Astrocyte (in vitro differentiated cells and primary cell): ENCODE data around the gene PRSS21.

Source experiments
- CTCF ChIP-seq: IDR thresholded peaks from 2 replicates; pipeline ENCODE4 v1.5.1; 2011; ENCODE audit warnings: low read depth, mild to moderate bottlenecking, inconsistent platforms, low read length, moderate library complexity; ENCODE audit not compliant: insufficient read depth
- EZH2 ChIP-seq: IDR thresholded peaks from 2 replicates; pipeline ENCODE4 v1.6.1; 2012; ENCODE audit warnings: mild to moderate bottlenecking, low read length, inconsistent platforms; ENCODE audit not compliant: insufficient read depth

- TF ChIP-seq CTCF = no peak
- TF ChIP-seq EZH2 = no peak
Observed at GRCh38 chr16:2843526-2843925, 26.5 kb downstream of the PRSS21 start.
